ENCODE results near the gene OSBPL10.
"Not testable (repeated sequence)": the region's sequence is repeated elsewhere in the genome, so short reads cannot be mapped to it uniquely, and the experiment has no call there.

Gene OSBPL10

GRCh38 chr3:31793821-31794220 is 187.2 kb downstream of the OSBPL10 start:
- no peak for DNase-seq (ENCODE audit: low spot score)
- no peak for TF ChIP-seq CTCF (IDR thresholded peaks at IDR 0.05; ENCODE audit: extremely low read depth, insufficient read depth, missing control alignments)
- in situ Hi-C loops (cut with MboI; ENCODE audit: low pct_unique_long_range_greater_than_20kb, low sequenced_read_pairs, unreplicated experiment) = no loop called here

- no peak for TF ChIP-seq CTCF (IDR thresholded peaks at IDR 0.05; ENCODE audit: extremely low read depth, insufficient read depth, missing control alignments)
Measured at GRCh38 chr3:31791090-31791430, 190.0 kb downstream of the OSBPL10 start.

GRCh38 chr3:31790193-31791089 is 190.6 kb downstream of the OSBPL10 start:
- no peak for TF ChIP-seq CTCF (IDR thresholded peaks at IDR 0.05; ENCODE audit: extremely low read depth, insufficient read depth, missing control alignments)
- in situ Hi-C loops (cut with MboI; ENCODE audit: low pct_unique_long_range_greater_than_20kb, low sequenced_read_pairs, unreplicated experiment) = no loop called here
- no peak for DNase-seq (ENCODE audit: low spot score)

More at GRCh38 chr3:31791090-31791430, 190.0 kb downstream of the OSBPL10 start:
- no peak for DNase-seq (ENCODE audit: low spot score)
- in situ Hi-C loops (cut with MboI; ENCODE audit: low pct_unique_long_range_greater_than_20kb, low sequenced_read_pairs, unreplicated experiment) = no loop called here

- no peak for TF ChIP-seq CTCF (IDR thresholded peaks at IDR 0.05; ENCODE audit: extremely low read depth, insufficient read depth, missing control alignments)
- DNase-seq (ENCODE audit: low spot score) = no peak
- in situ Hi-C loops (cut with MboI; ENCODE audit: low pct_unique_long_range_greater_than_20kb, low sequenced_read_pairs, unreplicated experiment) = no loop called here
Measured at GRCh38 chr3:31789429-31789828, 191.6 kb downstream of the OSBPL10 start.

GRCh38 chr3:31785734-31786133 is 195.3 kb downstream of the OSBPL10 start:
- no peak for DNase-seq (ENCODE audit: low spot score)
- in situ Hi-C loops (cut with MboI; ENCODE audit: low pct_unique_long_range_greater_than_20kb, low sequenced_read_pairs, unreplicated experiment) = no loop called here
- TF ChIP-seq CTCF (IDR thresholded peaks at IDR 0.05; ENCODE audit: extremely low read depth, insufficient read depth, missing control alignments) = no peak

- in situ Hi-C loops (cut with MboI; ENCODE audit: low pct_unique_long_range_greater_than_20kb, low sequenced_read_pairs, unreplicated experiment) = no loop called here
- no peak for DNase-seq (ENCODE audit: low spot score)
- TF ChIP-seq CTCF (IDR thresholded peaks at IDR 0.05; ENCODE audit: extremely low read depth, insufficient read depth, missing control alignments) = no peak
Measured at GRCh38 chr3:31785286-31785685, 195.8 kb downstream of the OSBPL10 start.

GRCh38 chr3:31783851-31784250 is 197.2 kb downstream of the OSBPL10 start:
- in situ Hi-C loops (cut with MboI; ENCODE audit: low pct_unique_long_range_greater_than_20kb, low sequenced_read_pairs, unreplicated experiment); DNase-seq (ENCODE audit: low spot score): not testable (repeated sequence)

- DNase-seq (ENCODE audit: low spot score); in situ Hi-C loops (cut with MboI; ENCODE audit: low pct_unique_long_range_greater_than_20kb, low sequenced_read_pairs, unreplicated experiment): not testable (repeated sequence)
Measured at GRCh38 chr3:31782306-31782705, 198.8 kb downstream of the OSBPL10 start.

Data from GM13977 (cell line).